CD14-positive monocyte (primary cell): ENCODE data around the gene ZNF296. TPM values are rescaled to one million over a fixed set of nuclear protein-coding genes. Genes with fewer than 3 reads are reported as not detected.

Experiments used
- DNase-seq, 3 donors: peaks; one replicate each; pipeline ENCODE4 v3.0.0-alpha.2; 2011 to 2022
- H2AFZ ChIP-seq: 2 replicates; pipeline ENCODE4 v1.6.0; 2012; ENCODE audit warnings: mild to moderate bottlenecking, low read depth, low read length, inconsistent platforms; ENCODE audit not compliant: insufficient read depth, poor library complexity, severe bottlenecking
- H3K27ac ChIP-seq, 2 donors: 1 replicate in 1 of 2; 2 replicates in 1 of 2; pipeline ENCODE4 v1.5.1; 2012 to 2013; ENCODE audit warnings: low read length in 2 of 2, control low read depth in 1 of 2, inconsistent platforms in 1 of 2, low read depth in 1 of 2, mild to moderate bottlenecking in 1 of 2
- H3K27me3 ChIP-seq, 2 donors: one replicate each; pipeline versions ENCODE4 v1.6.0 to v1.6.1; 2011 to 2013; ENCODE audit warnings: low read length in 2 of 2; ENCODE audit not compliant: control insufficient read depth in 2 of 2, insufficient read depth in 2 of 2
- H3K36me3 ChIP-seq, 2 donors: replicated peaks in 1 of 2; 1 replicate in 1 of 2; 2 replicates in 1 of 2; pipeline versions ENCODE4 v1.5.1 to v1.6.1; 2012 to 2013; ENCODE audit warnings: low read length in 2 of 2, control low read depth in 1 of 2, inconsistent platforms in 1 of 2, mild to moderate bottlenecking in 1 of 2; ENCODE audit not compliant: insufficient read depth in 2 of 2, control insufficient read depth in 1 of 2
- H3K4me1 ChIP-seq, 2 donors: 1 replicate in 1 of 2; 2 replicates in 1 of 2; pipeline versions ENCODE4 v1.5.1 to v1.6.1; 2012 to 2013; ENCODE audit warnings: low read length in 2 of 2, control low read depth in 1 of 2, inconsistent platforms in 1 of 2, mild to moderate bottlenecking in 1 of 2, moderate library complexity in 1 of 2; ENCODE audit not compliant: insufficient read depth in 2 of 2, control insufficient read depth in 1 of 2
- H3K4me2 ChIP-seq: replicated peaks from 2 replicates; pipeline ENCODE3; 2012; ENCODE audit warnings: low read length, moderate library complexity, mild to moderate bottlenecking; ENCODE audit not compliant: poor library complexity, severe bottlenecking; ENCODE audit errors: extremely low read depth
- H3K4me3 ChIP-seq, 3 experiments: fragments of 200-600 bp in 1 of 3; sonication (generic) in 1 of 3; replicated peaks in 1 of 3; 1 replicate in 2 of 3; 2 replicates in 1 of 3; pipeline ENCODE4 v1.5.1; 2011 to 2013; ENCODE audit warnings: low read length in 3 of 3, mild to moderate bottlenecking in 3 of 3, control low read depth in 2 of 3, low read depth in 2 of 3, inconsistent platforms in 1 of 3, moderate library complexity in 1 of 3
- H3K79me2 ChIP-seq: 2 replicates; pipeline ENCODE4 v1.6.0; 2012; ENCODE audit warnings: mild to moderate bottlenecking, control low read depth, inconsistent platforms, low read length, moderate library complexity; ENCODE audit not compliant: insufficient read depth
- H3K9ac ChIP-seq: 2 replicates; pipeline ENCODE4 v1.6.0; 2017; ENCODE audit warnings: low read length, mild to moderate bottlenecking; ENCODE audit not compliant: insufficient read depth, poor library complexity, severe bottlenecking
- H3K9me3 ChIP-seq, 2 donors: replicated peaks in 1 of 2; 1 replicate in 1 of 2; 2 replicates in 1 of 2; pipeline versions ENCODE4 v1.5.1 to v1.6.1; 2012 to 2013; ENCODE audit warnings: low read length in 2 of 2, control low read depth in 1 of 2; ENCODE audit not compliant: control insufficient read depth in 1 of 2, insufficient read depth in 1 of 2
- H4K20me1 ChIP-seq: 2 replicates; pipeline ENCODE4 v1.6.0; 2012; ENCODE audit warnings: mild to moderate bottlenecking, low read length, control low read depth, moderate library complexity; ENCODE audit not compliant: insufficient read depth
- H3K27ac Mint-ChIP-seq, 7 donors: one replicate each; pipeline ENCODE4 v1.8.0; 2020; ENCODE audit warnings: mild to moderate bottlenecking in 7 of 7, mixed read lengths in 7 of 7, moderate library complexity in 6 of 7, inconsistent platforms in 2 of 7
- H3K27me3 Mint-ChIP-seq, 3 donors: one replicate each; pipeline ENCODE4 v1.8.0; 2021 to 2022; ENCODE audit warnings: low read depth in 3 of 3, mild to moderate bottlenecking in 3 of 3, mixed read lengths in 3 of 3, moderate library complexity in 3 of 3, inconsistent platforms in 1 of 3
- H3K36me3 Mint-ChIP-seq, 2 donors: one replicate each; pipeline ENCODE4 v1.8.0; 2020; ENCODE audit warnings: mixed read lengths in 2 of 2, inconsistent platforms in 1 of 2, mild to moderate bottlenecking in 1 of 2
- H3K4me1 Mint-ChIP-seq: one replicate; pipeline ENCODE4 v1.8.0; 2020; ENCODE audit warnings: mild to moderate bottlenecking, mixed read lengths
- H3K4me3 Mint-ChIP-seq, 2 donors: one replicate each; pipeline ENCODE4 v1.8.0; 2020; ENCODE audit warnings: mild to moderate bottlenecking in 2 of 2, mixed read lengths in 2 of 2, moderate library complexity in 1 of 2
- H3K9me3 Mint-ChIP-seq, 7 donors: one replicate each; pipeline ENCODE4 v1.8.0; 2020 to 2022; ENCODE audit warnings: mixed read lengths in 7 of 7, mild to moderate bottlenecking in 6 of 7, moderate library complexity in 6 of 7, inconsistent platforms in 2 of 7
- CTCF ChIP-seq: fragments of 200-600 bp; IDR thresholded peaks from one replicate; pipeline ENCODE4 v1.8.0; 2022; ENCODE audit warnings: antibody characterized with exemption, mild to moderate bottlenecking
- WGBS: methylation state at CpG from one replicate; pipeline ENCODE4 v1.1.5; 2013; ENCODE audit warnings: missing lambda C conversion rate; ENCODE audit not compliant: insufficient coverage; 5-methylcytosine and 5-hydroxymethylcytosine counted together
- intact Hi-C, 2 donors: fragments of 100-400 bp; cut with micrococcal nuclease; formaldehyde crosslinking; loops; one replicate each; pipeline versions ENCODE4 v1.15.0 to v1.15.1; 2023
- polyA plus RNA-seq, 3 donors: library from polyadenylated mRNA; depleted of rRNA in 1 of 3; unstranded in 2 of 3; stranded (reverse) in 1 of 3; fragments of 300-500 nt in 2 of 3; fragments of >200 nt in 1 of 3; fragmentation: Illumina TruSeq in 2 of 3; gene quantifications; 1 replicate in 2 of 3; 2 replicates in 1 of 3; pipeline ENCODE4 v1.2.3, GENCODE V29; 2012 to 2021

ZNF296 gene
- polyA plus RNA-seq, 3 donors = 3.8 to 7.2 (median 6.5) TPM

GRCh38 chr19:45071969-45072790, 4.1 kb downstream of the ZNF296 start:
- Histone ChIP-seq H3K4me3 (no peak overlapping the region), H3K27ac (no peak overlapping the region), H3K79me2 (peaks cover 51% of the 10 kb centered on the region), H4K20me1 (peaks cover 84% of the 10 kb centered on the region), H3K9ac (no peak overlapping the region), H3K4me1 (peaks cover 24 to 29% of the 10 kb centered on the region in 2 donors), H2AFZ (no peak overlapping the region), H3K27me3 (no peaks in the 10 kb centered on the region), H3K36me3 (peaks cover 55% of the 10 kb centered on the region in 2 donors), H3K4me2 (no peak overlapping the region), H3K9me3 (no peaks in the 10 kb centered on the region)
- Mint-ChIP-seq H3K36me3 (peaks cover 40 to 58% of the 10 kb centered on the region in 2 donors), H3K4me3 (no peak overlapping the region), H3K27me3 (no peaks in the 10 kb centered on the region), H3K4me1 (peaks cover 26% of the 10 kb centered on the region), H3K9me3 (peaks cover 0 to 3% (median 0%) of the 10 kb centered on the region in 7 donors), H3K27ac (peak overlapping the region in 2 of 7 donors; percentile 68 to 76)
- DNase-seq = no peak
- 96% methylated on average over 24 of the region's 34 CpGs for WGBS
- TF ChIP-seq CTCF = no peak
- intact Hi-C loops = no loop called here

GRCh38 chr19:45071545-45071938, 4.7 kb downstream of the ZNF296 start:
- intact Hi-C loops = no loop called here
- Mint-ChIP-seq H3K36me3 (peaks cover 45 to 65% of the 10 kb centered on the region in 2 donors), H3K27ac (peak overlapping the region in 2 of 7 donors; percentile 41 to 63), H3K4me1 (peaks cover 19% of the 10 kb centered on the region), H3K4me3 (no peak overlapping the region), H3K27me3 (no peaks in the 10 kb centered on the region), H3K9me3 (peaks cover 0 to 3% (median 0%) of the 10 kb centered on the region in 7 donors)
- H3K27ac ChIP-seq = no peak overlapping the region
- no peak for DNase-seq
- H3K36me3 ChIP-seq = peaks cover 61% of the 10 kb centered on the region in 2 donors
- peaks cover 50% of the 10 kb centered on the region for H3K79me2 ChIP-seq
- TF ChIP-seq CTCF = no peak
- no peak overlapping the region for H2AFZ ChIP-seq
- H3K4me3 ChIP-seq = no peak overlapping the region
- 95% methylated on average over 25 of the region's 25 CpGs for WGBS
- H3K4me2 ChIP-seq = no peak overlapping the region
- no peak overlapping the region for H3K9ac ChIP-seq
- H3K4me1 ChIP-seq = peaks cover 17 to 22% of the 10 kb centered on the region in 2 donors
- peaks cover 84% of the 10 kb centered on the region for H4K20me1 ChIP-seq
- H3K27me3 ChIP-seq = no peaks in the 10 kb centered on the region
- H3K9me3 ChIP-seq = no peaks in the 10 kb centered on the region
